Right atrium auricular region (tissue), 2 donors: ENCODE data around the gene MYO5B. TPM values are rescaled to one million over a fixed set of nuclear protein-coding genes. Genes with fewer than 3 reads are reported as not detected.
"Not testable (repeated sequence)": the region's sequence is repeated elsewhere in the genome, so short reads cannot be mapped to it uniquely, and the experiment has no call there.

Source experiments
- DNase-seq: peaks from one replicate; pipeline ENCODE4 v3.0.0-alpha.2; 2019; ENCODE audit warnings: low spot score
- H3K27ac ChIP-seq, 2 donors: fragments of 200-600 bp; sonication (generic); 1 replicate in 1 of 2; 2 replicates in 1 of 2; pipeline ENCODE4 v1.5.1; 2016 to 2019
- H3K27me3 ChIP-seq, 2 donors: fragments of 200-600 bp; sonication (generic); one replicate each; pipeline versions ENCODE4 v1.5.1 to v1.6.0; 2017 to 2019
- H3K36me3 ChIP-seq: fragments of 200-600 bp; sonication (generic); one replicate; pipeline ENCODE4 v1.5.1; 2016
- H3K4me1 ChIP-seq, 2 donors: fragments of 200-600 bp; sonication (generic); one replicate each; pipeline versions ENCODE4 v1.5.1 to v1.6.0; 2017 to 2019
- H3K4me3 ChIP-seq, 2 donors: fragments of 200-600 bp; sonication (generic); 1 replicate in 1 of 2; 2 replicates in 1 of 2; pipeline ENCODE4 v1.5.1; 2017 to 2019; ENCODE audit warnings: mild to moderate bottlenecking in 1 of 2, moderate library complexity in 1 of 2
- H3K9me3 ChIP-seq, 2 donors: fragments of 200-600 bp; sonication (generic); one replicate each; pipeline ENCODE4 v1.5.1; 2019
- CTCF ChIP-seq, 2 donors: fragments of 200-600 bp; sonication (generic); IDR thresholded peaks; one replicate each; pipeline ENCODE4 v1.5.1; 2019; ENCODE audit warnings: antibody characterized with exemption in 2 of 2
- total RNA-seq, 2 donors: library from RNA; depleted of rRNA; stranded (reverse); fragments of >200 nt; gene quantifications; one replicate each; pipeline ENCODE4 v1.1.0, GENCODE V29; 2016

The MYO5B gene
- total RNA-seq, 2 donors from 2014 or later: 7.7 to 10.2 TPM

GRCh38 chr18:49798001-49798400 is 396.9 kb downstream of the MYO5B start:
- no peaks in the 10 kb centered on the region for H3K4me1 ChIP-seq
- H3K36me3 ChIP-seq: peaks cover 60% of the 10 kb centered on the region
- H3K27me3 ChIP-seq: no peaks in the 10 kb centered on the region
- no peak overlapping the region for H3K27ac ChIP-seq
- H3K9me3 ChIP-seq: no peaks in the 10 kb centered on the region
- no peak for DNase-seq
- H3K4me3 ChIP-seq: no peak overlapping the region
- TF ChIP-seq CTCF (IDR thresholded peaks at IDR 0.05): no peak

GRCh38 chr18:49795612-49796552 is 399.1 kb downstream of the MYO5B start:
- no peak for DNase-seq
- no peak overlapping the region for H3K27ac ChIP-seq
- no peak overlapping the region for H3K4me3 ChIP-seq
- no peaks in the 10 kb centered on the region for H3K27me3 ChIP-seq
- peaks cover 68% of the 10 kb centered on the region for H3K36me3 ChIP-seq
- H3K4me1 ChIP-seq: no peaks in the 10 kb centered on the region
- TF ChIP-seq CTCF (IDR thresholded peaks at IDR 0.05): no peak
- no peaks in the 10 kb centered on the region for H3K9me3 ChIP-seq

GRCh38 chr18:49794743-49795142 is 400.2 kb downstream of the MYO5B start:
- no peak overlapping the region for H3K27ac ChIP-seq
- no peak for DNase-seq
- H3K4me3 ChIP-seq: no peak overlapping the region
- H3K9me3 ChIP-seq: no peaks in the 10 kb centered on the region
- H3K4me1 ChIP-seq: no peaks in the 10 kb centered on the region
- no peak for TF ChIP-seq CTCF (IDR thresholded peaks at IDR 0.05)
- peaks cover 80% of the 10 kb centered on the region for H3K36me3 ChIP-seq
- no peaks in the 10 kb centered on the region for H3K27me3 ChIP-seq

- DNase-seq, H3K9me3 ChIP-seq, H3K4me1 ChIP-seq, H3K27ac ChIP-seq, H3K27me3 ChIP-seq, H3K4me3 ChIP-seq: not testable (repeated sequence)
- H3K36me3 ChIP-seq: peaks cover 84% of the 10 kb centered on the region
Observed at GRCh38 chr18:49789560-49790134, 405.3 kb downstream of the MYO5B start.

- Histone ChIP-seq H3K36me3 (peaks cover 77% of the 10 kb centered on the region), H3K4me1 (no peaks in the 10 kb centered on the region), H3K27me3 (no peaks in the 10 kb centered on the region), H3K4me3 (no peak overlapping the region), H3K9me3 (no peaks in the 10 kb centered on the region), H3K27ac (no peak overlapping the region)
- TF ChIP-seq CTCF (IDR thresholded peaks at IDR 0.05): no peak
- no peak for DNase-seq
Observed at GRCh38 chr18:49788327-49788898, 406.5 kb downstream of the MYO5B start.

- DNase-seq: no peak
- Histone ChIP-seq H3K36me3 (peaks cover 75% of the 10 kb centered on the region), H3K9me3 (no peaks in the 10 kb centered on the region), H3K27ac (no peak overlapping the region), H3K27me3 (no peaks in the 10 kb centered on the region), H3K4me3 (no peak overlapping the region), H3K4me1 (no peaks in the 10 kb centered on the region)
- no peak for TF ChIP-seq CTCF (IDR thresholded peaks at IDR 0.05)
Observed at GRCh38 chr18:49786019-49786720, 408.8 kb downstream of the MYO5B start.
